Neutrophil (primary cell): ENCODE results near the gene RAD21L1.

Source experiments
- H3K27ac ChIP-seq: fragments of 200-600 bp; sonication (generic); 2 replicates; pipeline ENCODE4 v1.5.1; 2016; ENCODE audit warnings: mild to moderate bottlenecking, moderate library complexity
- H3K27me3 ChIP-seq: fragments of 200-600 bp; sonication (generic); 2 replicates; pipeline ENCODE4 v1.6.0; 2016; ENCODE audit warnings: mild to moderate bottlenecking
- H3K36me3 ChIP-seq: fragments of 200-600 bp; sonication (generic); 2 replicates; pipeline ENCODE4 v1.5.1; 2017
- H3K4me1 ChIP-seq, 2 experiments: fragments of 200-600 bp in 1 of 2; sonication (generic) in 1 of 2; 1 replicate in 1 of 2; 2 replicates in 1 of 2; pipeline versions ENCODE4 v1.5.1 to v1.6.1; 2013 to 2016; ENCODE audit warnings: low read depth in 1 of 2, low read length in 1 of 2, mild to moderate bottlenecking in 1 of 2, moderate library complexity in 1 of 2; ENCODE audit not compliant: control insufficient read depth in 1 of 2, insufficient read depth in 1 of 2
- H3K4me3 ChIP-seq, 2 experiments: fragments of 200-600 bp in 1 of 2; sonication (generic) in 1 of 2; 1 replicate in 1 of 2; 2 replicates in 1 of 2; pipeline ENCODE4 v1.5.1; 2013 to 2016; ENCODE audit warnings: low read depth in 1 of 2, low read length in 1 of 2, mild to moderate bottlenecking in 1 of 2, moderate library complexity in 1 of 2
- H3K9me3 ChIP-seq: fragments of 200-600 bp; sonication (generic); 2 replicates; pipeline ENCODE4 v1.5.1; 2016
- TF ChIP-seq, protein P1 (sequence below): fragments of 200-600 bp; sonication (generic); IDR thresholded peaks from 2 replicates; pipeline ENCODE4 v1.5.1; 2016; ENCODE audit warnings: antibody characterized with exemption

RAD21L1 gene

DNA sequence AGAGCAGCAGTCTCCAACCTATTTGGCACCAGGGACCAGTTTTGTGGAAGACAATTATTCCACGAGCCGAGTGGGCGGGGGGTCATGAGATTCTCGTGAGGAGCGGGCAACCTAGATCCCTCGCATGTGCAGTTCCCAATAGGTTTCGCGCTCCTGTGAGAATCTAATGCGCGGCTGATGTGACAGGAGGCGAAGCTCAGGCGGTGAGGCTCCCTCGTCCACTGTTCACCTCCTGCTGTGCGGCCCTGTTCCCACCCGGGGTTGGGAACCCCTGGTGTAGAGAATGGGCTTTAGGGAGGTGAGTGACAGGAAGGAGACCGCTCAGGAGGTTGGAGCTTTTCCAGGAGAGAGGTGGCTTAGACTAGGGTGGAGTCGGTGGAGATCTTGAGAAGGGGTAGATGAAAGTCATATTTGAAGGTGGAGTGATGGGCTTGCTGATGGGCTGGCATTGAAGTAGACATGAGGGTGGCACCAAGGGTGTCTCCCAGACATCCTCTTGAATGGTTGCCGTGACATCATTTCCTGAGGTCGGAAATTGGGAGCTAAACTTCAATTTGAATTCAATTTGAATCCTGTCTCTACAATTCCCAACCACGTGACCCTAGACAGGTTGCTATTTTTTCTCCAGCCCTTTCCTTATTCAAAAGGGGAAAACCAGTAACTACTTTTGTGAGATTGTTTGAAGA is 1.5 kb upstream of the RAD21L1 start:
- Histone ChIP-seq H3K27me3 (peaks cover 64% of the 10 kb centered on the region), H3K27ac (no peak overlapping the region), H3K36me3 (no peaks in the 10 kb centered on the region), H3K4me3 (no peak overlapping the region), H3K9me3 (no peaks in the 10 kb centered on the region), H3K4me1 (peaks cover 5 to 14% of the 10 kb centered on the region in 2 experiments)
- TF ChIP-seq, protein P1, sequence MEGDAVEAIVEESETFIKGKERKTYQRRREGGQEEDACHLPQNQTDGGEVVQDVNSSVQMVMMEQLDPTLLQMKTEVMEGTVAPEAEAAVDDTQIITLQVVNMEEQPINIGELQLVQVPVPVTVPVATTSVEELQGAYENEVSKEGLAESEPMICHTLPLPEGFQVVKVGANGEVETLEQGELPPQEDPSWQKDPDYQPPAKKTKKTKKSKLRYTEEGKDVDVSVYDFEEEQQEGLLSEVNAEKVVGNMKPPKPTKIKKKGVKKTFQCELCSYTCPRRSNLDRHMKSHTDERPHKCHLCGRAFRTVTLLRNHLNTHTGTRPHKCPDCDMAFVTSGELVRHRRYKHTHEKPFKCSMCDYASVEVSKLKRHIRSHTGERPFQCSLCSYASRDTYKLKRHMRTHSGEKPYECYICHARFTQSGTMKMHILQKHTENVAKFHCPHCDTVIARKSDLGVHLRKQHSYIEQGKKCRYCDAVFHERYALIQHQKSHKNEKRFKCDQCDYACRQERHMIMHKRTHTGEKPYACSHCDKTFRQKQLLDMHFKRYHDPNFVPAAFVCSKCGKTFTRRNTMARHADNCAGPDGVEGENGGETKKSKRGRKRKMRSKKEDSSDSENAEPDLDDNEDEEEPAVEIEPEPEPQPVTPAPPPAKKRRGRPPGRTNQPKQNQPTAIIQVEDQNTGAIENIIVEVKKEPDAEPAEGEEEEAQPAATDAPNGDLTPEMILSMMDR = no peak

DNA sequence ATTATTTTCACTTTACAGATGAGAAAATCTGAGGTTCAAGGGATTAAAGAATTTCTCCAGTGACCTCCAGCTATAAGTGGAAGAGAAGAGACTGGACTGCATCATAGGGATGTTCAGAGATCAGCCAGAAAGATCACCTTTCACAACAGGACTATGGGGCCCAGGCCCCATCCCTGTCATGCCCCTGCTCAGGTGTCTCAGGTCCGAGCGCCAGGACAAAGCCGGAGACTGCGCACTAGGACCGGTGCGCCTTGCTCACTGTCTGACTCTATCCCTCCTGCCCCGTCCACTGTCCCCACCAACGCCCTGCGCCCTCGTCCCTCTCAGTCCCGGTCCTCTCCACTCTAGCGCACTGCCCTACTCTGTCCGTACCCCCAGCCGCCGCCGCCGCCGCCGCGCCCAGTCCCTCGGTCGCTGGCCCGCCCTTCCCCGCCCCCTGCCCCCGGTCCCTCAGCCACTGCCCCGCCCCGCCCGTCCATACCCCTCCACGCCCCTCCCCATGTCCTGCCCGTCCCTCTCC is 521 bp upstream of the RAD21L1 start:
- H3K27ac ChIP-seq = no peak overlapping the region

DNA sequence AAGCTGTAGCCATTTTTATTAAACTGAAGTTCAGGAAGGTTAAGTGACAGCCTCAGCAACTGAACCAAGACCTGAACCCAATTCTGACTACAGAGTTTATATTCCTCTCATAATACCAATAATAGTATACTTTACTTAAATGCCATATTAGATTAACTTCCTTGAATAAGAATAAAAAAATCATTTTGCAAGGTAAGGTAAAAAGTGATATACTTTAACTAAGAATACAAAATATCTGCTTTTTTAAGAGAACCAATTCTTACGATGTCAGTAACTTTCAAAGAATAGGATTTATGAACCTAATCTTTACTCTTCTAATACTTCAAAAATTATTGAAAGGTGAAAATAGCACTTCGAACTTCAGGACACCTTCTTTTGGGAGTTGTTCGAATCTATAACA is 3.7 kb downstream of the RAD21L1 start:
- TF ChIP-seq, protein P1 = no peak
- Histone ChIP-seq H3K4me3 (no peak overlapping the region), H3K4me1 (peaks cover 5 to 14% of the 10 kb centered on the region in 2 experiments), H3K27me3 (peaks cover 100% of the 10 kb centered on the region), H3K27ac (no peak overlapping the region), H3K36me3 (no peaks in the 10 kb centered on the region), H3K9me3 (no peaks in the 10 kb centered on the region)

More for the DNA sequence above, 521 bp upstream of the RAD21L1 start:
- TF ChIP-seq, protein P1 = no peak
- Histone ChIP-seq H3K4me1 (peaks cover 5 to 14% of the 10 kb centered on the region in 2 experiments), H3K36me3 (no peaks in the 10 kb centered on the region), H3K9me3 (no peaks in the 10 kb centered on the region), H3K4me3 (no peak overlapping the region), H3K27me3 (peaks cover 74% of the 10 kb centered on the region)

DNA sequence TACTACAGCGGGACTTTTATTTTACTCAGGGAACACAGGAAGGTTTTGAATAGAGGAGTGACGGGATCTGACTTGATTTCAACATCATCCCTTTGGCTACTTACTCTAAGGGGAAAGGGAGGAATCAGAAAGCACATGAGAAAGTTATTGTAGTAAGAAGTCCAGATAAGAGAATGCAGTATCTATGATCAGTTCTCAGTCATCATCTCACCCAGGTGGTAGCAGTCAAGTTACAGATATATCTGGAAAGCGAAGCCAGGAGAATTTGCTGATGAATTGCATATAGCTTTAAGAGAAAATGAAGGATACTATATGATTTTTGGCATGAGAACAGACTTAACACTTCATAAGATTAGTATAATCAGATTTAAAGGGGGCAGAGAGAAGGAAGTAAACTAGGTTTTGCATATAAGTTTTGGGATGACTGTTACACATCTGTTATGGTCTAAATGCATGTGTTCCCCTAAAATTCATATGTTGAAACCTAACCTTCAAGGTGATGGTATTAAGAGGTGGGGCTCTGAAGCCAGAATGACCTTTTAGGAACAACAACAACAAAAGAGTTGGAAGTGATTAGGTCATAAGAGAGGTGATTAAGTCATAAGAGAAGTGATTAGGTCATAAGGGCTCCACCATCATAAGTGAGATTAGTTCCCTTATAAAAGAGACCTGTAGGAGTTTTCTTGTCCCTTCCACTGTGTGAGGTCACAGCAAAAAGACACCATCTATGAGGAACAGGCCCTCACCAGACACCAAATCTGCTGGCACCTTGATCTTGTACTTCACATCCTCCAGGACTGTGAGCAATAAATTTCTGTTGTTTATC is 6.7 kb downstream of the RAD21L1 start:
- H3K4me1 ChIP-seq = no peaks in the 10 kb centered on the region
- H3K27ac ChIP-seq = no peak overlapping the region
- no peaks in the 10 kb centered on the region for H3K36me3 ChIP-seq
- H3K9me3 ChIP-seq = no peaks in the 10 kb centered on the region
- H3K4me3 ChIP-seq = no peak overlapping the region
- H3K27me3 ChIP-seq = peaks cover 100% of the 10 kb centered on the region
- TF ChIP-seq, protein P1 = no peak

DNA sequence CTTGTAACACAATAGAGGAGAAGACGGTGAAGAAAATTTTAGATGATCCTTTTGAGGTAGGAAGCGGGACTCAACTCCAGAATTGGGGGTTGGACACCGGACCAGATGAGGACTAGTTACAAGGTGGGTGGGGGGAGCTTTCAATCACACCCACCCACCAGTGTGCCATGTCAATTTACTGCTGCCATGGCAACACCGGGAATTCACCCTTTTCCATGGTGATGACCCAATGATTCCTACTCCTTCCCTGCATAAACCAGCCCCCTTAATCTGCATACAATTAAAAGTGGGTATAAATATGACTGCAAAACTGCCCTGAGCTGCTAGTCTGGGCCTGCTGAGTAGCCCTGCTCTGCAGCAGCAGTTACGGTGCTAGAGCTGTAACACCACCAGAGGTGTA is 14.7 kb downstream of the RAD21L1 start:
- Histone ChIP-seq H3K4me3 (no peak overlapping the region), H3K27me3 (peaks cover 91% of the 10 kb centered on the region), H3K27ac (no peak overlapping the region), H3K9me3 (no peaks in the 10 kb centered on the region), H3K4me1 (no peaks in the 10 kb centered on the region), H3K36me3 (no peaks in the 10 kb centered on the region)
- TF ChIP-seq, protein P1 = no peak
